GM23338 (cell line): ENCODE data around the gene ADAMTS18. TPM values are rescaled to one million over a fixed set of nuclear protein-coding genes. Genes with fewer than 3 reads are reported as not detected.
A peak's percentile ranks its signal among the peaks of the same experiment; 100 is the strongest.

ENCODE experiments used
- ATAC-seq: fragments of 200-7000 bp; cut with Tn5 transposase; 3 replicates; pipeline ENCODE4 v1.9.1; 2020
- DNase-seq: peaks from one replicate; pipeline ENCODE4 v3.0.0-alpha.2; 2015; ENCODE audit warnings: low spot score
- H2AFZ ChIP-seq: fragments of 200-600 bp; sonication (generic); 2 replicates; pipeline ENCODE4 v1.8.0; 2016; ENCODE audit warnings: antibody characterized with exemption, mild to moderate bottlenecking, moderate library complexity
- H3F3A ChIP-seq: fragments of 200-600 bp; sonication (generic); replicated peaks from 2 replicates; pipeline ENCODE4 v1.8.0; 2017; ENCODE audit warnings: antibody characterized with exemption, mixed run types, low read depth
- H3K27ac ChIP-seq: fragments of 200-600 bp; sonication (generic); 2 replicates; pipeline ENCODE4 v1.6.1; 2016; ENCODE audit warnings: low read depth
- H3K27me3 ChIP-seq: fragments of 200-600 bp; sonication (generic); 2 replicates; pipeline ENCODE4 v1.8.0; 2016; ENCODE audit warnings: mild to moderate bottlenecking, mixed run types, moderate library complexity; ENCODE audit not compliant: insufficient read depth
- H3K36me3 ChIP-seq: fragments of 200-600 bp; sonication (generic); 2 replicates; pipeline ENCODE4 v1.8.0; 2016; ENCODE audit warnings: mild to moderate bottlenecking; ENCODE audit not compliant: insufficient read depth
- H3K4me1 ChIP-seq: fragments of 200-600 bp; sonication (generic); 2 replicates; pipeline ENCODE4 v1.8.0; 2016; ENCODE audit warnings: mild to moderate bottlenecking, moderate library complexity; ENCODE audit not compliant: insufficient read depth
- H3K4me2 ChIP-seq: fragments of 200-600 bp; sonication (generic); 2 replicates; pipeline ENCODE4 v1.7.1; 2017; ENCODE audit warnings: mixed run types
- H3K4me3 ChIP-seq: fragments of 200-600 bp; sonication (generic); 2 replicates; pipeline ENCODE4 v1.6.1; 2016; ENCODE audit warnings: mixed run types
- H3K79me2 ChIP-seq: fragments of 200-600 bp; sonication (generic); replicated peaks from 2 replicates; pipeline ENCODE4 v1.8.0; 2017; ENCODE audit warnings: mild to moderate bottlenecking; ENCODE audit not compliant: insufficient read depth
- H3K9me2 ChIP-seq: fragments of 200-600 bp; sonication (generic); 2 replicates; pipeline ENCODE4 v1.8.0; 2017; ENCODE audit not compliant: insufficient read depth
- H4K20me1 ChIP-seq: fragments of 200-600 bp; sonication (generic); replicated peaks from 2 replicates; pipeline ENCODE4 v1.8.0; 2017; ENCODE audit warnings: mild to moderate bottlenecking; ENCODE audit not compliant: insufficient read depth
- H3K27ac Mint-ChIP-seq: 2 replicates; pipeline ENCODE4 v1.8.0; 2020; ENCODE audit warnings: inconsistent platforms, mild to moderate bottlenecking, moderate library complexity, mixed read lengths
- H3K27me3 Mint-ChIP-seq: 3 replicates; pipeline ENCODE4 v1.8.0; 2022; ENCODE audit warnings: low read depth, mild to moderate bottlenecking, moderate library complexity, mixed read lengths, inconsistent platforms; ENCODE audit not compliant: insufficient read depth, poor library complexity
- H3K36me3 Mint-ChIP-seq: 3 replicates; pipeline ENCODE4 v1.8.0; 2021; ENCODE audit warnings: low read depth, mild to moderate bottlenecking, inconsistent platforms, moderate library complexity, mixed read lengths
- H3K4me1 Mint-ChIP-seq: 3 replicates; pipeline ENCODE4 v1.8.0; 2020; ENCODE audit warnings: mild to moderate bottlenecking, inconsistent platforms, mixed read lengths
- H3K4me3 Mint-ChIP-seq: 3 replicates; pipeline ENCODE4 v1.8.0; 2021; ENCODE audit warnings: moderate library complexity, mild to moderate bottlenecking, inconsistent platforms, mixed read lengths
- H3K9me3 Mint-ChIP-seq: 3 replicates; pipeline ENCODE4 v1.8.0; 2020; ENCODE audit warnings: moderate library complexity, mild to moderate bottlenecking, inconsistent platforms, mixed read lengths
- CREB1 ChIP-seq: fragments of 250-450 bp; sonication (Bioruptor Pico); IDR thresholded peaks from 2 replicates; pipeline ENCODE4 v1.5.0; 2020; ENCODE audit warnings: low read depth, mild to moderate bottlenecking, moderate library complexity
- CTCF ChIP-seq, 2 experiments: fragments of 200-600 bp in 1 of 2; sonication (generic) in 1 of 2; conservative IDR thresholded peaks; 2 replicates each; pipeline versions ENCODE4 v1.5.1 to v1.6.1; 2016 to 2017; ENCODE audit warnings: antibody characterized with exemption in 2 of 2, low read depth in 2 of 2, mild to moderate bottlenecking in 2 of 2, moderate library complexity in 1 of 2
- EZH2phosphoT487 ChIP-seq: fragments of 200-600 bp; sonication (generic); IDR thresholded peaks from one replicate; pipeline ENCODE4 v1.8.1; 2018; ENCODE audit warnings: antibody characterized with exemption; ENCODE audit not compliant: unreplicated experiment
- JUNB ChIP-seq: IDR thresholded peaks from one replicate; pipeline ENCODE4 v1.6.1; 2016; ENCODE audit warnings: antibody characterized with exemption; ENCODE audit not compliant: unreplicated experiment
- NANOG ChIP-seq: IDR thresholded peaks from 2 replicates; pipeline ENCODE4 v1.6.1; 2016; ENCODE audit warnings: antibody characterized with exemption, borderline replicate concordance
- REST ChIP-seq: IDR thresholded peaks from one replicate; pipeline ENCODE4 v1.6.1; 2018; ENCODE audit warnings: antibody characterized with exemption; ENCODE audit not compliant: unreplicated experiment
- STAT1 ChIP-seq: IDR thresholded peaks from one replicate; pipeline ENCODE4 v1.6.1; 2016; ENCODE audit warnings: antibody characterized with exemption; ENCODE audit not compliant: unreplicated experiment
- ZNF114 ChIP-seq: fragments of 250-450 bp; sonication (Bioruptor Pico); IDR thresholded peaks from 2 replicates; pipeline ENCODE4 v1.5.0; 2020; ENCODE audit warnings: mild to moderate bottlenecking, moderate library complexity
- polyA plus RNA-seq: library from polyadenylated mRNA; unstranded; fragments of >200 nt; fragmentation: Nextera tagmentation; extraction: Ambion mirVana; gene quantifications from 2 replicates; pipeline ENCODE4 v1.2.1, GENCODE V29; 2016
- total RNA-seq: library from RNA; depleted of rRNA; stranded (reverse); fragments of >200 nt; shearing (Covaris generic); gene quantifications from 2 replicates; pipeline ENCODE4 v1.2.3, GENCODE V29; 2014
- TF ChIP-seq, protein P1 (sequence below): fragments of 250-450 bp; sonication (Bioruptor Pico); IDR thresholded peaks from 2 replicates; pipeline ENCODE4 v1.5.0; 2020; ENCODE audit warnings: mild to moderate bottlenecking, moderate library complexity

Gene ADAMTS18
- total and polyA plus RNA-seq, 2 experiments from 2014 or later = 0.15 to 0.90 TPM

- H4K20me1 ChIP-seq = no peaks in the 10 kb centered on the region
- no peaks in the 10 kb centered on the region for H3F3A ChIP-seq
- H3K27ac Mint-ChIP-seq = peak overlapping the region; percentile 35
- no peaks in the 10 kb centered on the region for H3K79me2 ChIP-seq
- ATAC-seq (peak; percentile 95), DNase-seq (peak; percentile 61)
- H3K4me2 ChIP-seq = peak overlapping the region; percentile 62
- H3K36me3 ChIP-seq = no peaks in the 10 kb centered on the region
- H3K4me3 Mint-ChIP-seq = no peak overlapping the region
- no peaks in the 10 kb centered on the region for H3K9me2 ChIP-seq
- H3K4me1 ChIP-seq = peaks cover 21% of the 10 kb centered on the region
- peak overlapping the region; percentile 78; the same call in 1 of the 2 replicates for H2AFZ ChIP-seq
- no peak overlapping the region for H3K27ac ChIP-seq
- H3K4me1 Mint-ChIP-seq = peaks cover 42% of the 10 kb centered on the region
- TF ChIP-seq STAT1 (no peak), ZNF114 (CRISPR knock-in tag) (no peak), EZH2phosphoT487 (no peak), REST (no peak), JUNB (no peak), CREB1 (no peak), NANOG (no peak), CTCF (conservative IDR thresholded peaks at IDR 0.05; ENCODE audit: low read depth in 2 of 2) (no peak)
- TF ChIP-seq, protein P1, sequence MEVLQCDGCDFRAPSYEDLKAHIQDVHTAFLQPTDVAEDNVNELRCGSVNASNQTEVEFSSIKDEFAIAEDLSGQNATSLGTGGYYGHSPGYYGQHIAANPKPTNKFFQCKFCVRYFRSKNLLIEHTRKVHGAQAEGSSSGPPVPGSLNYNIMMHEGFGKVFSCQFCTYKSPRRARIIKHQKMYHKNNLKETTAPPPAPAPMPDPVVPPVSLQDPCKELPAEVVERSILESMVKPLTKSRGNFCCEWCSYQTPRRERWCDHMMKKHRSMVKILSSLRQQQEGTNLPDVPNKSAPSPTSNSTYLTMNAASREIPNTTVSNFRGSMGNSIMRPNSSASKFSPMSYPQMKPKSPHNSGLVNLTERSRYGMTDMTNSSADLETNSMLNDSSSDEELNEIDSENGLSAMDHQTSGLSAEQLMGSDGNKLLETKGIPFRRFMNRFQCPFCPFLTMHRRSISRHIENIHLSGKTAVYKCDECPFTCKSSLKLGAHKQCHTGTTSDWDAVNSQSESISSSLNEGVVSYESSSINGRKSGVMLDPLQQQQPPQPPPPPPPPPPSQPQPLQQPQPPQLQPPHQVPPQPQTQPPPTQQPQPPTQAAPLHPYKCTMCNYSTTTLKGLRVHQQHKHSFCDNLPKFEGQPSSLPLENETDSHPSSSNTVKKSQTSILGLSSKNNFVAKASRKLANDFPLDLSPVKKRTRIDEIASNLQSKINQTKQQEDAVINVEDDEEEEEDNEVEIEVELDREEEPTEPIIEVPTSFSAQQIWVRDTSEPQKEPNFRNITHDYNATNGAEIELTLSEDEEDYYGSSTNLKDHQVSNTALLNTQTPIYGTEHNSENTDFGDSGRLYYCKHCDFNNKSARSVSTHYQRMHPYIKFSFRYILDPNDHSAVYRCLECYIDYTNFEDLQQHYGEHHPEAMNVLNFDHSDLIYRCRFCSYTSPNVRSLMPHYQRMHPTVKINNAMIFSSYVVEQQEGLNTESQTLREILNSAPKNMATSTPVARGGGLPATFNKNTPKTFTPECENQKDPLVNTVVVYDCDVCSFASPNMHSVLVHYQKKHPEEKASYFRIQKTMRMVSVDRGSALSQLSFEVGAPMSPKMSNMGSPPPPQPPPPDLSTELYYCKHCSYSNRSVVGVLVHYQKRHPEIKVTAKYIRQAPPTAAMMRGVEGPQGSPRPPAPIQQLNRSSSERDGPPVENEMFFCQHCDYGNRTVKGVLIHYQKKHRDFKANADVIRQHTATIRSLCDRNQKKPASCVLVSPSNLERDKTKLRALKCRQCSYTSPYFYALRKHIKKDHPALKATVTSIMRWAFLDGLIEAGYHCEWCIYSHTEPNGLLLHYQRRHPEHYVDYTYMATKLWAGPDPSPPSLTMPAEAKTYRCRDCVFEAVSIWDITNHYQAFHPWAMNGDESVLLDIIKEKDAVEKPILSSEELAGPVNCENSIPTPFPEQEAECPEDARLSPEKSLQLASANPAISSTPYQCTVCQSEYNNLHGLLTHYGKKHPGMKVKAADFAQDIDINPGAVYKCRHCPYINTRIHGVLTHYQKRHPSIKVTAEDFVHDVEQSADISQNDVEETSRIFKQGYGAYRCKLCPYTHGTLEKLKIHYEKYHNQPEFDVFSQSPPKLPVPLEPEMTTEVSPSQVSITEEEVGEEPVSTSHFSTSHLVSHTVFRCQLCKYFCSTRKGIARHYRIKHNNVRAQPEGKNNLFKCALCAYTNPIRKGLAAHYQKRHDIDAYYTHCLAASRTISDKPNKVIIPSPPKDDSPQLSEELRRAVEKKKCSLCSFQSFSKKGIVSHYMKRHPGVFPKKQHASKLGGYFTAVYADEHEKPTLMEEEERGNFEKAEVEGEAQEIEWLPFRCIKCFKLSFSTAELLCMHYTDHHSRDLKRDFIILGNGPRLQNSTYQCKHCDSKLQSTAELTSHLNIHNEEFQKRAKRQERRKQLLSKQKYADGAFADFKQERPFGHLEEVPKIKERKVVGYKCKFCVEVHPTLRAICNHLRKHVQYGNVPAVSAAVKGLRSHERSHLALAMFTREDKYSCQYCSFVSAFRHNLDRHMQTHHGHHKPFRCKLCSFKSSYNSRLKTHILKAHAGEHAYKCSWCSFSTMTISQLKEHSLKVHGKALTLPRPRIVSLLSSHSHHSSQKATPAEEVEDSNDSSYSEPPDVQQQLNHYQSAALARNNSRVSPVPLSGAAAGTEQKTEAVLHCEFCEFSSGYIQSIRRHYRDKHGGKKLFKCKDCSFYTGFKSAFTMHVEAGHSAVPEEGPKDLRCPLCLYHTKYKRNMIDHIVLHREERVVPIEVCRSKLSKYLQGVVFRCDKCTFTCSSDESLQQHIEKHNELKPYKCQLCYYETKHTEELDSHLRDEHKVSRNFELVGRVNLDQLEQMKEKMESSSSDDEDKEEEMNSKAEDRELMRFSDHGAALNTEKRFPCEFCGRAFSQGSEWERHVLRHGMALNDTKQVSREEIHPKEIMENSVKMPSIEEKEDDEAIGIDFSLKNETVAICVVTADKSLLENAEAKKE (CRISPR knock-in tag) = no peak
- H3K9me3 Mint-ChIP-seq = no peaks in the 10 kb centered on the region
- peaks cover 4% of the 10 kb centered on the region for H3K27me3 Mint-ChIP-seq
- no peaks in the 10 kb centered on the region for H3K27me3 ChIP-seq
- H3K36me3 Mint-ChIP-seq = no peaks in the 10 kb centered on the region
- H3K4me3 ChIP-seq = no peak overlapping the region
Measured at GRCh38 chr16:77387815-77388209, 47.0 kb downstream of the ADAMTS18 start.
